SK-N-SH (cell line): ENCODE measurements around the gene ARHGEF4. TPM values are rescaled to one million over a fixed set of nuclear protein-coding genes. Genes with fewer than 3 reads are reported as not detected.

Experiments
- CTCF ChIA-PET: fragments of 300-600, 350-600 bp; formaldehyde crosslinking; extraction: SDS; loops from one replicate; lab custom pipeline; 2021; lab: Yijun Ruan, JAX
- POLR2A ChIA-PET: fragments of 350-600 bp; sonication (Branson Sonifier 250); formaldehyde crosslinking; extraction: SDS; loops from one replicate; lab custom pipeline; 2020; ENCODE audit warnings: antibody characterized with exemption, inconsistent platforms; lab: Yijun Ruan, JAX
- DNase-seq: peaks from one replicate; pipeline ENCODE4 v3.0.0; 2012
- H2AFZ ChIP-seq: fragments of 200-600 bp; sonication (generic); 2 replicates; pipeline ENCODE4 v1.8.1; 2016; ENCODE audit warnings: antibody characterized with exemption, mild to moderate bottlenecking, low read depth
- H3F3A ChIP-seq: fragments of 200-600 bp; sonication (generic); replicated peaks from 2 replicates; pipeline ENCODE3; 2016; ENCODE audit warnings: antibody characterized with exemption, mild to moderate bottlenecking; ENCODE audit not compliant: insufficient read depth
- H3K27ac ChIP-seq, 2 experiments: fragments of 200-500 bp in 1 of 2; fragments of 200-600 bp in 1 of 2; sonication (Bioruptor generic) in 1 of 2; sonication (generic), shearing (Covaris generic) in 1 of 2; 2 replicates each; pipeline versions ENCODE4 v1.5.1 to v1.6.1; 2014 to 2016; ENCODE audit warnings: low read depth in 2 of 2, inconsistent platforms in 1 of 2, low read length in 1 of 2, mild to moderate bottlenecking in 1 of 2, mixed read lengths in 1 of 2
- H3K27me3 ChIP-seq: fragments of 200-600 bp; sonication (generic), shearing (Covaris generic); 2 replicates; pipeline ENCODE4 v1.6.1; 2016; ENCODE audit warnings: mixed run types; ENCODE audit not compliant: insufficient read depth
- H3K36me3 ChIP-seq, 2 experiments: fragments of 200-500 bp in 1 of 2; fragments of 200-600 bp in 1 of 2; sonication (Bioruptor generic) in 1 of 2; sonication (generic) in 1 of 2; replicated peaks in 1 of 2; 2 replicates each; pipeline versions ENCODE3 to v1.5.1; 2014 to 2016; ENCODE audit warnings: low read length in 1 of 2, mild to moderate bottlenecking in 1 of 2; ENCODE audit not compliant: insufficient read depth in 2 of 2, control insufficient read depth in 1 of 2
- H3K4me1 ChIP-seq, 2 experiments: fragments of 200-500 bp in 1 of 2; fragments of 200-600 bp in 1 of 2; sonication (Bioruptor generic) in 1 of 2; sonication (generic), shearing (Covaris generic) in 1 of 2; 2 replicates each; pipeline versions ENCODE4 v1.5.1 to v1.6.1; 2014 to 2016; ENCODE audit warnings: low read depth in 1 of 2, low read length in 1 of 2, mixed run types in 1 of 2; ENCODE audit not compliant: insufficient read depth in 2 of 2, control insufficient read depth in 1 of 2
- H3K4me2 ChIP-seq: fragments of 200-600 bp; sonication (generic), shearing (Covaris generic); 2 replicates; pipeline ENCODE4 v1.6.1; 2017; ENCODE audit warnings: mixed run types
- H3K4me3 ChIP-seq, 2 experiments: fragments of 200-500 bp in 1 of 2; fragments of 200-600 bp in 1 of 2; sonication (Bioruptor generic) in 1 of 2; sonication (generic), shearing (Covaris generic) in 1 of 2; 2 replicates each; pipeline versions ENCODE4 v1.5.1 to v1.8.1; 2014 to 2016; ENCODE audit warnings: low read depth in 2 of 2, inconsistent platforms in 1 of 2, low read length in 1 of 2, mild to moderate bottlenecking in 1 of 2, mixed read lengths in 1 of 2, moderate library complexity in 1 of 2
- H3K79me2 ChIP-seq: fragments of 200-600 bp; sonication (generic); 2 replicates; pipeline ENCODE4 v1.8.1; 2017; ENCODE audit warnings: mild to moderate bottlenecking; ENCODE audit not compliant: insufficient read depth
- H3K9ac ChIP-seq: fragments of 200-600 bp; sonication (generic); 2 replicates; pipeline ENCODE4 v1.6.1; 2017; ENCODE audit warnings: mixed run types
- H3K9me2 ChIP-seq: fragments of 200-600 bp; sonication (generic); 2 replicates; pipeline ENCODE4 v1.6.1; 2017; ENCODE audit warnings: mixed run types
- H3K9me3 ChIP-seq: fragments of 200-600 bp; sonication (generic); 2 replicates; pipeline ENCODE4 v1.6.1; 2017; ENCODE audit warnings: mixed run types, mild to moderate bottlenecking, moderate library complexity
- H4K20me1 ChIP-seq: fragments of 200-600 bp; sonication (generic); 2 replicates; pipeline ENCODE4 v1.6.1; 2017; ENCODE audit warnings: mild to moderate bottlenecking, mixed run types; ENCODE audit not compliant: insufficient read depth
- CHD2 ChIP-seq: fragments of 150-350 bp; IDR thresholded peaks from 2 replicates; pipeline ENCODE4 v1.6.1; 2018; ENCODE audit warnings: low read length; ENCODE audit not compliant: partially characterized antibody
- ELF1 ChIP-seq: IDR thresholded peaks from 2 replicates; pipeline ENCODE4 v1.4.0; 2012
- EP300 ChIP-seq, 2 experiments: IDR thresholded peaks; 2 replicates each; pipeline versions ENCODE4 v1.4.0 to v1.6.1; 2012; ENCODE audit warnings: borderline replicate concordance in 1 of 2, low read depth in 1 of 2, low read length in 1 of 2
- EZH2phosphoT487 ChIP-seq: fragments of 200-600 bp; sonication (generic); IDR thresholded peaks from 2 replicates; pipeline ENCODE4 v1.6.1; 2017; ENCODE audit warnings: low read depth, mixed run types, mild to moderate bottlenecking, antibody characterized with exemption, moderate library complexity, borderline replicate concordance
- FOXJ3 ChIP-seq: sonication (generic); formaldehyde crosslinking; IDR thresholded peaks from 2 replicates; pipeline ENCODE4 v1.5.1; 2020; ENCODE audit warnings: mild to moderate bottlenecking, missing genetic modification reagents
- GABPA ChIP-seq: IDR thresholded peaks from 2 replicates; pipeline ENCODE4 v1.4.0; 2012; ENCODE audit warnings: low read depth, mild to moderate bottlenecking
- JUND ChIP-seq: IDR thresholded peaks from 2 replicates; pipeline ENCODE4 v1.4.0; 2012
- MAX ChIP-seq: IDR thresholded peaks from 2 replicates; pipeline ENCODE4 v1.4.0; 2012; ENCODE audit warnings: low read depth
- MEF2A ChIP-seq: IDR thresholded peaks from 2 replicates; pipeline ENCODE4 v1.4.0; 2012; ENCODE audit warnings: low read depth, borderline replicate concordance
- MXI1 ChIP-seq: IDR thresholded peaks from 2 replicates; pipeline ENCODE4 v1.6.1; 2012; ENCODE audit warnings: mild to moderate bottlenecking, low read depth, low read length, improper control_type of control experiment
- NFIC ChIP-seq: IDR thresholded peaks from 2 replicates; pipeline ENCODE4 v1.4.0; 2012; ENCODE audit warnings: borderline replicate concordance
- NRF1 ChIP-seq: IDR thresholded peaks from 2 replicates; pipeline ENCODE4 v1.6.1; 2012; ENCODE audit warnings: low read depth, mild to moderate bottlenecking, low read length
- PBX3 ChIP-seq: IDR thresholded peaks from 2 replicates; pipeline ENCODE4; 2012
- POLR2AphosphoS5 ChIP-seq: IDR thresholded peaks from 2 replicates; pipeline ENCODE4 v1.6.1; 2012; ENCODE audit warnings: low read depth, low read length
- RAD21 ChIP-seq: IDR thresholded peaks from 2 replicates; pipeline ENCODE4 v1.6.1; 2012; ENCODE audit warnings: mild to moderate bottlenecking, low read length
- RCOR1 ChIP-seq: fragments of 150-350 bp; IDR thresholded peaks from 2 replicates; pipeline ENCODE4 v1.6.1; 2017; ENCODE audit warnings: antibody characterized with exemption, low read length
- REST ChIP-seq: IDR thresholded peaks from 2 replicates; pipeline ENCODE4 v1.6.1; 2012; ENCODE audit warnings: mild to moderate bottlenecking, low read depth, low read length, moderate library complexity
- RFX5 ChIP-seq: IDR thresholded peaks from 2 replicates; pipeline ENCODE4 v1.6.1; 2012; ENCODE audit warnings: mild to moderate bottlenecking, improper control_type of control experiment, low read length
- RXRA ChIP-seq: IDR thresholded peaks from 2 replicates; pipeline ENCODE4 v1.4.0; 2012; ENCODE audit warnings: low read depth, mild to moderate bottlenecking, borderline replicate concordance
- SIN3A ChIP-seq: IDR thresholded peaks from 2 replicates; pipeline ENCODE4 v1.6.1; 2012; ENCODE audit warnings: low read depth, mild to moderate bottlenecking, low read length, moderate library complexity, borderline replicate concordance
- TEAD4 ChIP-seq: IDR thresholded peaks from 2 replicates; pipeline ENCODE4 v1.4.0; 2012; ENCODE audit warnings: mild to moderate bottlenecking, borderline replicate concordance; ENCODE audit not compliant: insufficient read depth
- YY1 ChIP-seq: IDR thresholded peaks from 2 replicates; pipeline ENCODE4 v1.4.0; 2012; ENCODE audit warnings: low read depth, mild to moderate bottlenecking
- WGBS: methylation state at CpG from one replicate; pipeline ENCODE4 v1.1.6; 2017; ENCODE audit warnings: low lambda C conversion rate; 5-methylcytosine and 5-hydroxymethylcytosine counted together
- polyA plus RNA-seq, 3 experiments: library from polyadenylated mRNA; depleted of rRNA; stranded (reverse); fragments of >200 nt; gene quantifications; 2 replicates each; pipeline ENCODE4 v1.2.3, GENCODE V29; 2012
- TF ChIP-seq, protein P1 (sequence below): IDR thresholded peaks from 2 replicates; pipeline ENCODE4 v1.4.0; 2012; ENCODE audit warnings: low read depth, borderline replicate concordance

The ARHGEF4 gene
- polyA plus RNA-seq, 1 of the 3 experiments (the other 2 are of a cell fraction), result 2.3 TPM

GRCh38 chr2:130949954-130950353 lies 113.2 kb downstream of the ARHGEF4 start:
- Histone ChIP-seq H3K27me3 (no peaks in the 10 kb centered on the region), H4K20me1 (no peaks in the 10 kb centered on the region), H3K9me2 (no peaks in the 10 kb centered on the region), H3K79me2 (no peaks in the 10 kb centered on the region), H3F3A (no peaks in the 10 kb centered on the region), H3K9me3 (no peaks in the 10 kb centered on the region; the same call in 1 of the 2 replicates), H3K4me3 (no peak overlapping the region), H2AFZ (no peak overlapping the region), H3K27ac (no peak overlapping the region), H3K36me3 (no peaks in the 10 kb centered on the region), H3K4me2 (no peak overlapping the region), H3K4me1 (no peaks in the 10 kb centered on the region), H3K9ac (no peak overlapping the region)
- ChIA-PET POLR2A (no interaction called here), CTCF (interaction anchor here (1.2 kb wide), 1 partner anchor 32 kb away, joined by 3 read pairs; no protein-coding TSS in a partner anchor)
- WGBS, result 27% methylated on average over 2 of the region's 6 CpGs
- no peak for TF ChIP-seq RAD21
- no peak for TF ChIP-seq FOXJ3 (CRISPR knock-in tag)
- no peak for TF ChIP-seq CHD2
- TF ChIP-seq GABPA, result no peak
- TF ChIP-seq JUND, result no peak
- no peak for TF ChIP-seq RFX5
- TF ChIP-seq, protein P1, sequence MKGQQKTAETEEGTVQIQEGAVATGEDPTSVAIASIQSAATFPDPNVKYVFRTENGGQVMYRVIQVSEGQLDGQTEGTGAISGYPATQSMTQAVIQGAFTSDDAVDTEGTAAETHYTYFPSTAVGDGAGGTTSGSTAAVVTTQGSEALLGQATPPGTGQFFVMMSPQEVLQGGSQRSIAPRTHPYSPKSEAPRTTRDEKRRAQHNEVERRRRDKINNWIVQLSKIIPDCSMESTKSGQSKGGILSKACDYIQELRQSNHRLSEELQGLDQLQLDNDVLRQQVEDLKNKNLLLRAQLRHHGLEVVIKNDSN, result no peak
- TF ChIP-seq RCOR1, result no peak
- TF ChIP-seq MXI1, result no peak
- TF ChIP-seq MEF2A, result no peak
- TF ChIP-seq POLR2AphosphoS5, result no peak
- DNase-seq, result no peak

DNA sequence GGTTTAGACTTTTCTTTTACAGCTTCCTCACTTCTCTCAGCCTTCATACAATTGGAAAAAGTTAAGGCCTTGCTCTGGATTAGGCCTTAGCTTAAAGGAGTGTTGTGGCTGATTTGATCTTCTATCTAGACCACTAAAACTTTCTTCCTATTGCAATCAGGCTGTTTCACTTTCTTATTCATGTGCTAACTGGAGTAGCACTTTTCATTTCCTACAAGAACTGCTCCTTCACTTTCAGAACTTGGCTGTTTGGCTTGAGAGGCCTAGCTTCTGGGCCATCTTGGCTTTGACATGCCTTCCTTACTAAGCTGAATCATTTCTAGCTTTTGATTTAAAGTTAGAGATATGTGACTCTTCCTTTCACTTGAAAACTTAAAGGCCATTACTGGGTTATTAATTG lies 114.3 kb downstream of the ARHGEF4 start:
- Histone ChIP-seq H3K4me2 (no peak overlapping the region), H3K27me3 (no peaks in the 10 kb centered on the region), H3K9ac (no peak overlapping the region), H3K36me3 (no peaks in the 10 kb centered on the region), H3K9me3 (no peaks in the 10 kb centered on the region; the same call in 1 of the 2 replicates), H3K79me2 (no peaks in the 10 kb centered on the region), H3K27ac (no peak overlapping the region), H4K20me1 (no peaks in the 10 kb centered on the region), H3K4me3 (no peak overlapping the region), H3F3A (no peaks in the 10 kb centered on the region), H2AFZ (no peak overlapping the region), H3K4me1 (no peaks in the 10 kb centered on the region), H3K9me2 (no peaks in the 10 kb centered on the region)
- DNase-seq, result no peak
- ChIA-PET POLR2A (no interaction called here), CTCF (interaction anchor here (0.9 to 1.2 kb wide), 2 partner anchors 12 to 31 kb away, joined by 3 to 4 read pairs; no protein-coding TSS in a partner anchor)
- TF ChIP-seq MAX, result no peak
- no peak for TF ChIP-seq NRF1
- no peak for TF ChIP-seq RXRA
- TF ChIP-seq TEAD4, result no peak
- no peak for TF ChIP-seq RFX5
- no peak for TF ChIP-seq EP300 (IDR thresholded peaks at IDR 0.05; ENCODE audit: borderline replicate concordance in 1 of 2, low read depth in 1 of 2, low read length in 1 of 2)
- TF ChIP-seq GABPA, result no peak
- no peak for TF ChIP-seq PBX3
- no peak for TF ChIP-seq REST
- TF ChIP-seq EZH2phosphoT487, result no peak
- TF ChIP-seq ELF1, result no peak
- no peak for TF ChIP-seq MEF2A
- no peak for TF ChIP-seq SIN3A
- TF ChIP-seq, protein P1, result no peak
- no peak for TF ChIP-seq RAD21
- no peak for TF ChIP-seq YY1
- TF ChIP-seq FOXJ3 (CRISPR knock-in tag), result no peak
- no peak for TF ChIP-seq CHD2
- TF ChIP-seq NFIC, result no peak
